Measurements from ENCODE around the gene EIF4G3. TPM values are rescaled to one million over a fixed set of nuclear protein-coding genes. Genes with fewer than 3 reads are reported as not detected.

EIF4G3 gene
- total and polyA plus RNA-seq, 12 donors: 13.3 to 50.2 (median 36.1) TPM

DNA sequence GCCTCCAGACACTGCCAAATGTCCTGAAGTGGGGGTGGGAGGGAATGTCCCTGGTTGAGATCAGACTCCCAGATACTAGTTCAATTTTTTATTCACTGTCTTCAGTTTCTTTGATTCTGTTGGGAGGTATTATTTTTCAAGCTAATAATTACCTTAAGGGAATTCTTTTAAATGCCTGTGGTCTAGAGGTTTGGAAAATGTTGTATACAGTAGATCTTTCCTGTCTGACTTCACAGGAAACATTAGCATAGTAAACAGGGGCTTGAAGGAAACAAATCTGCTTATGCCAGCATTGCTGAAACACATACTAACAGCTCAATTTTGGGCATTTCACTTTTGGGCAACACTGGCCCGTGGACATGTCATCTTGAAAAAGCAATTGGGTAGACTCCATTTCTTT, 305.3 kb downstream of the EIF4G3 start:
- TF ChIP-seq, protein P1, sequence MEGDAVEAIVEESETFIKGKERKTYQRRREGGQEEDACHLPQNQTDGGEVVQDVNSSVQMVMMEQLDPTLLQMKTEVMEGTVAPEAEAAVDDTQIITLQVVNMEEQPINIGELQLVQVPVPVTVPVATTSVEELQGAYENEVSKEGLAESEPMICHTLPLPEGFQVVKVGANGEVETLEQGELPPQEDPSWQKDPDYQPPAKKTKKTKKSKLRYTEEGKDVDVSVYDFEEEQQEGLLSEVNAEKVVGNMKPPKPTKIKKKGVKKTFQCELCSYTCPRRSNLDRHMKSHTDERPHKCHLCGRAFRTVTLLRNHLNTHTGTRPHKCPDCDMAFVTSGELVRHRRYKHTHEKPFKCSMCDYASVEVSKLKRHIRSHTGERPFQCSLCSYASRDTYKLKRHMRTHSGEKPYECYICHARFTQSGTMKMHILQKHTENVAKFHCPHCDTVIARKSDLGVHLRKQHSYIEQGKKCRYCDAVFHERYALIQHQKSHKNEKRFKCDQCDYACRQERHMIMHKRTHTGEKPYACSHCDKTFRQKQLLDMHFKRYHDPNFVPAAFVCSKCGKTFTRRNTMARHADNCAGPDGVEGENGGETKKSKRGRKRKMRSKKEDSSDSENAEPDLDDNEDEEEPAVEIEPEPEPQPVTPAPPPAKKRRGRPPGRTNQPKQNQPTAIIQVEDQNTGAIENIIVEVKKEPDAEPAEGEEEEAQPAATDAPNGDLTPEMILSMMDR (IDR thresholded peaks at IDR 0.05): no peak
- ATAC-seq: no peak
- 46 to 54% methylated on average over 1 of the region's 1 CpG for WGBS, 2 donors
- peaks cover 0 to 33% (median 3%) of the 10 kb centered on the region in 9 donors for H3K36me3 ChIP-seq
- intact Hi-C loops (cut with DNase I): no loop called here
- no peaks in the 10 kb centered on the region for H3K27me3 ChIP-seq
- H3K4me1 ChIP-seq: no peaks in the 10 kb centered on the region
- no peak overlapping the region for H3K27ac ChIP-seq
- no peaks in the 10 kb centered on the region for H3K9me3 ChIP-seq
- no peak overlapping the region for H3K4me3 ChIP-seq
- DNase-seq: no peak

- Histone ChIP-seq H3K4me3 (no peak overlapping the region), H3K9me3 (no peaks in the 10 kb centered on the region), H3K36me3 (peaks cover 0 to 36% (median 3%) of the 10 kb centered on the region in 9 donors), H3K4me1 (no peaks in the 10 kb centered on the region), H3K27ac (no peak overlapping the region), H3K27me3 (no peaks in the 10 kb centered on the region)
- TF ChIP-seq, protein P1 (IDR thresholded peaks at IDR 0.05): no peak
- DNase-seq (no peak), ATAC-seq (no peak)
- intact Hi-C loops (cut with DNase I): no loop called here
- WGBS, 2 donors: 81 to 91% methylated on average over 1 of the region's 1 CpG
Measured at GRCh38 chr1:20870718-20871117, 306.0 kb downstream of the EIF4G3 start.

DNA sequence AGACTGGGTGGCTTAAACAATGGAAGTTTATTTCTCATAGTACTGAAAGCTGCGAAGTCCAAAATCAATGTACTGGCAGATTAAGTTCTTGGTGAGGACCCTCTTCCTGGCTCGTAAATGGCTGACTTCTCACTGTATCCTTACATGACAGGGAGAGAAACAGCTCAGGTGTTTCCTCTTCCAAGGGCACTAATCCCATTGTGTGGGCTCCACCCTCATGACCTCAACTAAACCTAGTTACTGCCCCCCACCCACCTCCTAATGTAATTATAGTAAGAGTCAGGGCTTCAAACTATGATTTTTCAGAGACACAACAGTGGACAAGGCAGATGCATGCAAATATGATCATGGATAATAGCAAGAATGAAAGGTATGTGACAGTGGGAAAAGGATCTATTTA, 308.4 kb downstream of the EIF4G3 start:
- no peak for ATAC-seq
- Histone ChIP-seq H3K4me1 (no peaks in the 10 kb centered on the region), H3K9me3 (no peaks in the 10 kb centered on the region), H3K36me3 (peaks cover 0 to 40% (median 16%) of the 10 kb centered on the region in 9 donors), H3K27me3 (no peaks in the 10 kb centered on the region), H3K27ac (no peak overlapping the region), H3K4me3 (no peak overlapping the region)
- no peak for DNase-seq
- WGBS, 2 donors: 94 to 97% methylated on average over 2 of the region's 2 CpGs
- TF ChIP-seq, protein P1 (IDR thresholded peaks at IDR 0.05): no peak
- intact Hi-C loops (cut with DNase I): no loop called here

DNA sequence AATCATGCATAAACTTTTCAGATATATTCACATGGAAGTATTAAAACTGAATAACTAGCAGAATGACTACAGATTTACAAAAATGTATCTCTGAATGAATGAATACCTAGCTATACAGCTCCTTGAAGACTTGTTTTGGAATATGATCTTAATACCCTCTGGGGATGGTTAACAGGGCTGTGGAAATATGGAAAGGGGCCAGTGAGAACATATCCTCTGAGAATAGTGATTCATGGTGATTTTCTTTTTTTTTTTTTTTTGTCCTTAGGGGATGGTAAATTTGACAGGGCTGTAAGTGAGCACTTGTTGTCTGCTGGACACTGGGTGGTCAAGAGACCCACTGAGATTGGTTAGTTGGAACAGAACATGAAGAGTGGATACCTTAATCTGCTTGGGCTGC, 308.9 kb downstream of the EIF4G3 start:
- no peak for ATAC-seq

More for the DNA sequence above, 308.9 kb downstream of the EIF4G3 start:
- TF ChIP-seq, protein P1 (IDR thresholded peaks at IDR 0.05): no peak
- H3K4me1 ChIP-seq: no peaks in the 10 kb centered on the region
- no peaks in the 10 kb centered on the region for H3K27me3 ChIP-seq
- intact Hi-C loops (cut with DNase I): no loop called here
- H3K9me3 ChIP-seq: no peaks in the 10 kb centered on the region
- no peak overlapping the region for H3K27ac ChIP-seq
- H3K36me3 ChIP-seq: peaks cover 0 to 44% (median 16%) of the 10 kb centered on the region in 9 donors
- H3K4me3 ChIP-seq: no peak overlapping the region
- DNase-seq: no peak
